Breast epithelium (tissue), 4 donors: ENCODE results near the gene SNAPIN. TPM values are rescaled to one million over a fixed set of nuclear protein-coding genes. Genes with fewer than 3 reads are reported as not detected.

Experiments used
- DNase-seq, 2 donors: peaks; one replicate each; pipeline ENCODE4 v3.0.0-alpha.2; 2019; ENCODE audit warnings: low spot score in 2 of 2
- H3K27ac ChIP-seq, 2 donors: fragments of 200-600 bp; sonication (generic) in 1 of 2; one replicate each; pipeline ENCODE4 v1.5.1; 2016 to 2019; ENCODE audit warnings: mild to moderate bottlenecking in 1 of 2
- H3K27me3 ChIP-seq, 2 donors: fragments of 200-600 bp; sonication (generic) in 1 of 2; one replicate each; pipeline versions ENCODE4 v1.5.1 to v1.6.0; 2017 to 2019; ENCODE audit warnings: control low read depth in 1 of 2, mild to moderate bottlenecking in 1 of 2
- H3K36me3 ChIP-seq: fragments of 200-600 bp; one replicate; pipeline ENCODE4 v1.5.1; 2019
- H3K4me1 ChIP-seq, 2 donors: fragments of 200-600 bp; sonication (generic); one replicate each; pipeline ENCODE4 v1.5.1; 2016 to 2019; ENCODE audit warnings: control low read depth in 1 of 2
- H3K4me3 ChIP-seq, 3 donors: fragments of 200-600 bp; sonication (generic); 1 replicate in 2 of 3; 2 replicates in 1 of 3; pipeline ENCODE4 v1.5.1; 2016 to 2019; ENCODE audit warnings: mild to moderate bottlenecking in 3 of 3, moderate library complexity in 2 of 3
- H3K9me3 ChIP-seq, 2 donors: fragments of 200-600 bp; sonication (generic) in 1 of 2; one replicate each; pipeline ENCODE4 v1.5.1; 2016 to 2019; ENCODE audit warnings: control low read depth in 1 of 2
- POLR2A ChIP-seq: fragments of 450-650 bp; IDR thresholded peaks from one replicate; pipeline ENCODE4 v1.6.1; 2016; ENCODE audit warnings: antibody characterized with exemption, mild to moderate bottlenecking, moderate library complexity
- POLR2AphosphoS5 ChIP-seq, 3 donors: sonication (generic); formaldehyde crosslinking; IDR thresholded peaks; one replicate each; pipeline ENCODE4 v1.6.1; 2017; ENCODE audit warnings: antibody characterized with exemption in 3 of 3
- intact Hi-C: fragments of 100-400 bp; cut with DNase I; formaldehyde crosslinking; loops from one replicate; pipeline ENCODE4 v1.15.1; 2023; ENCODE audit warnings: low total_unique reads
- total RNA-seq, 3 donors: library from RNA; depleted of rRNA; stranded (reverse); fragments of >200 nt; gene quantifications; one replicate each; pipeline ENCODE4 v1.1.0, GENCODE V29; 2016
- TF ChIP-seq, protein P1 (sequence below), 3 donors: fragments of 450-650 bp; IDR thresholded peaks; one replicate each; pipeline ENCODE4 v1.5.1; 2016 to 2017; ENCODE audit warnings: antibody characterized with exemption in 3 of 3, mild to moderate bottlenecking in 3 of 3, moderate library complexity in 3 of 3

Gene SNAPIN
- total RNA-seq, 3 donors from 2014 or later = 43.3 to 70.7 (median 54.2) TPM

DNA sequence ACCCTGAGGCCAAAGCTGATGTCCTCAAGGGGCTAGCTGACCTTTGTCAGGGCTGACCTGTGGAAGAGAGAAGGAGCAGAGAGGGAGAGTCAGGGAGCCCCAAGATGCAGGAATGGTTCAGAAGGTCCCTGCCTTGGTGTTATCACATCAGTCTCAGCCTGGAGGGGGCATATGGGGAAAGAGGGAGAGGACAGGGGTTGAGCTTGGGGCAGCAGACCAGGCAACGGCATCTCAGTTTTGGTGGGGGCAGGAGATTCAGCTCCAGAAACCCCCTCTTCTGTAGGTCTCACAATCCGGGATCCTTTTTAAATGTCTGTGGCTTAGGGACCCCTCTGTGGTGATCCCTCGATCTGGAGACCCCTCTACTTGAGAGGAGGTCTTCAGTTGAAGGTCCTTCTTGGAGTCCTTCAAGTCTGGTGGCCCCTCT, 32.0 kb upstream of the SNAPIN start:
- Histone ChIP-seq H3K9me3 (no peaks in the 10 kb centered on the region), H3K4me3 (peak overlapping the region; percentile 56 to 74 (median 61)), H3K4me1 (peaks cover 0 to 3% of the 10 kb centered on the region in 2 donors), H3K27ac (peak overlapping the region; percentile 96 to 97), H3K27me3 (no peaks in the 10 kb centered on the region), H3K36me3 (no peaks in the 10 kb centered on the region)
- DNase-seq = no peak
- intact Hi-C loops = loop anchor here (10.0 kb wide), 1 partner anchor 52 kb away; no protein-coding TSS in a partner anchor
- no peak for TF ChIP-seq POLR2AphosphoS5 (IDR thresholded peaks at IDR 0.05)
- TF ChIP-seq, protein P1, sequence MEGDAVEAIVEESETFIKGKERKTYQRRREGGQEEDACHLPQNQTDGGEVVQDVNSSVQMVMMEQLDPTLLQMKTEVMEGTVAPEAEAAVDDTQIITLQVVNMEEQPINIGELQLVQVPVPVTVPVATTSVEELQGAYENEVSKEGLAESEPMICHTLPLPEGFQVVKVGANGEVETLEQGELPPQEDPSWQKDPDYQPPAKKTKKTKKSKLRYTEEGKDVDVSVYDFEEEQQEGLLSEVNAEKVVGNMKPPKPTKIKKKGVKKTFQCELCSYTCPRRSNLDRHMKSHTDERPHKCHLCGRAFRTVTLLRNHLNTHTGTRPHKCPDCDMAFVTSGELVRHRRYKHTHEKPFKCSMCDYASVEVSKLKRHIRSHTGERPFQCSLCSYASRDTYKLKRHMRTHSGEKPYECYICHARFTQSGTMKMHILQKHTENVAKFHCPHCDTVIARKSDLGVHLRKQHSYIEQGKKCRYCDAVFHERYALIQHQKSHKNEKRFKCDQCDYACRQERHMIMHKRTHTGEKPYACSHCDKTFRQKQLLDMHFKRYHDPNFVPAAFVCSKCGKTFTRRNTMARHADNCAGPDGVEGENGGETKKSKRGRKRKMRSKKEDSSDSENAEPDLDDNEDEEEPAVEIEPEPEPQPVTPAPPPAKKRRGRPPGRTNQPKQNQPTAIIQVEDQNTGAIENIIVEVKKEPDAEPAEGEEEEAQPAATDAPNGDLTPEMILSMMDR (IDR thresholded peaks at IDR 0.05) = no peak
- TF ChIP-seq POLR2A = no peak

DNA sequence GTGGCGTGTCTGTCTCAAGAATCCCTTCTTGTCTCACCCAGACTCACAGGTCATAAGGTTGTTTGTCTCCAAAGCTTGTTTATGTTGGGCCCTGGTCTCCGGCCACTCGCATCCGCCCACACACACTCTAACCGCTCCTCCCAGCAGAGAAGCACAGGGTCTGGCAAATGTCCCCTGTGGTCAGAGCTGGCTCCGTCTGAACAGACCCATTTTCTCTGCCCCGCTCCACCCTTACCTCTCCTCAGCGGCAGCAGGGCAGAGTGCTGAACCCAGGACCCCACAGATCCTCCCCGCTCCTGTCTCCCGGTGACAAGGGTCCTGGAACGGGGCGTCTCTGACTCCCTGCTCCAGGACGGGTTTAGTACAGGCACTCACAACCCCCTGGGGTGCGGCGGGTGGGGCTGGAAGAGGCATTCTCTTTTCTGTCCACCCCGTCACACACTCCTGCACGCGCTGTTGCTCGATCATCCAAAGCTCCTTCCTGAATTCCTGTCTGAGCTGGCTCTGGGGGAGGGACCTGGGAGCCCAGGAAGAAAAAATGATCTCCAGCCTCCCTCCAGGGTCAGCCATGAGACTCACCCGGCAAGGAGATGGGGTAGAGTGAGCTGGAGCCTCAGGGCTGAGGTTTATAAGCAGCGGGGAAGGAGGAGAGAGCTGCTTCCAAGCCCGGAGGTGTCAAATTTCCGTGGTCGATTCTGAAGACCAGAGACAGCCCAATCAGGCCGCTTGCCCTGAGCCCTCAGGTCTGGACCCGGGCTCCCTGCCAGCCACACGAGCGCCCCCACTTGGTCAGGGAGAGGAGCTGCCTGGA, 31.4 kb upstream of the SNAPIN start, which contains the start of gene S100A13:
Gene S100A13 (minus strand): TSS at position 602 of the 811 bp plus-strand sequence. CDS start 1,033 bp downstream, outside the sequence.
- intact Hi-C loops = loop anchor here (10.0 kb wide), 1 partner anchor 52 kb away; no protein-coding TSS in a partner anchor
- Histone ChIP-seq H3K4me3 (peak within 1 kb of the TSS; percentile 56 to 74 (median 61)), H3K27me3 (no peaks in the 10 kb centered on the region), H3K36me3 (no peaks in the 10 kb centered on the region), H3K4me1 (peaks cover 0 to 3% of the 10 kb centered on the region in 2 donors), H3K27ac (peak within 1 kb of the TSS; percentile 96 to 97), H3K9me3 (no peaks in the 10 kb centered on the region)
- DNase-seq = peak; percentile 70 to 74
- TF ChIP-seq POLR2A = peak; percentile 65
- TF ChIP-seq POLR2AphosphoS5 (IDR thresholded peaks at IDR 0.05) = peak; percentile 75 to 93 (median 78)
- TF ChIP-seq, protein P1 (IDR thresholded peaks at IDR 0.05) = peak in 1 of 3 donors; percentile 51

DNA sequence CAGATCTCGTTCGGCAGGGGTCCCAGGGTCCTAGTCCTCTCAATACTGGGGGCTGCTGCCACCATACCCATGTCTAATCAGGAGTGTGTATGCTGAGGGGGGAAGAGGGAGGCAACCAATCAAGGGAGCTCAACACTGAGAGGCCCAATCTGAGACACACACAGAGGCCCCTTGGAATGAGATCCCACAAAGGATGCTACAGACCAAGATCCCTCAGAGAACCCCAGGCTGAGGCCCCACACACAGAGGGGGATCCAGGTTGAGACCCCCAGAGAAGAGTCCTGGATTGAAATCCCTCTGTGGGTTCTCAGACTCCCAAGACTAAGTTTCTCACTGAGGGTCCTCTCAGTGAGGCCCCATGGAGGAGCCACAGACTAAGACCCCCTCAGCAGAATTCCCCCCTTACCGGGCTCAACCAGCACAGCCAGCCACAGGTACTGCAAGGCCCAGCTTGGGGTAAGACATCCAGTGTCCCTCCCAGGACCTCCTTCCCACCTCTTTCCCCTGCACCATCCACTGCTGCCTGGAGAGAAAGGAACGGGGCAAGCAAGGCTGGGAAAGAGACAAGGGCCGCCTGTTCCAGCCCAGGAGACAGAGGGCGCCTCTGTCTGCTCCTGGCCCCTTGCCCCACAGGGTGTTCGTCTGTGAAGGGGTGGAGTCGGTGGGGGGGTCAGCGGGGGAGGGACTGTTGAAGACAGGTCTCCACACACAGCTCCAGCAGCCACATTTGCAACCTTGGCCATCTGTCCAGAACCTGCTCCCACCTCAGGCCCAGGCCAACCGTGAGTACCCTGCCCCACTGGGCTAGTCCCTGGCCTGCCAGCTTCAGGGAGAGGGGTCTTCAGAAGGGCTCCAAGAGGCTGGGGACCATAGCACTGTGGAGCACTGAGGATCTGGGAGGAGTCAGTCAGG, 30.5 kb upstream of the SNAPIN start, which contains the start of gene S100A1:
Gene S100A1 (plus strand): TSS at position 720 of the 912 bp plus-strand sequence. CDS start 2,088 bp downstream, outside the sequence.
- H3K27me3 ChIP-seq = no peaks in the 10 kb centered on the region
- peak within 1 kb of the TSS; percentile 96 to 97 for H3K27ac ChIP-seq
- H3K4me3 ChIP-seq = peak within 1 kb of the TSS; percentile 56 to 74 (median 61)
- H3K4me1 ChIP-seq = peaks cover 0 to 3% of the 10 kb centered on the region in 2 donors
- peak; percentile 68 to 73 for DNase-seq
- TF ChIP-seq POLR2A = no peak
- TF ChIP-seq, protein P1 (IDR thresholded peaks at IDR 0.05) = peak in 2 of 3 donors; percentile 12 to 43
- H3K9me3 ChIP-seq = no peaks in the 10 kb centered on the region
- intact Hi-C loops = loop anchor here (10.0 kb wide), 1 partner anchor 53 kb away; no protein-coding TSS in a partner anchor
- H3K36me3 ChIP-seq = no peaks in the 10 kb centered on the region

DNA sequence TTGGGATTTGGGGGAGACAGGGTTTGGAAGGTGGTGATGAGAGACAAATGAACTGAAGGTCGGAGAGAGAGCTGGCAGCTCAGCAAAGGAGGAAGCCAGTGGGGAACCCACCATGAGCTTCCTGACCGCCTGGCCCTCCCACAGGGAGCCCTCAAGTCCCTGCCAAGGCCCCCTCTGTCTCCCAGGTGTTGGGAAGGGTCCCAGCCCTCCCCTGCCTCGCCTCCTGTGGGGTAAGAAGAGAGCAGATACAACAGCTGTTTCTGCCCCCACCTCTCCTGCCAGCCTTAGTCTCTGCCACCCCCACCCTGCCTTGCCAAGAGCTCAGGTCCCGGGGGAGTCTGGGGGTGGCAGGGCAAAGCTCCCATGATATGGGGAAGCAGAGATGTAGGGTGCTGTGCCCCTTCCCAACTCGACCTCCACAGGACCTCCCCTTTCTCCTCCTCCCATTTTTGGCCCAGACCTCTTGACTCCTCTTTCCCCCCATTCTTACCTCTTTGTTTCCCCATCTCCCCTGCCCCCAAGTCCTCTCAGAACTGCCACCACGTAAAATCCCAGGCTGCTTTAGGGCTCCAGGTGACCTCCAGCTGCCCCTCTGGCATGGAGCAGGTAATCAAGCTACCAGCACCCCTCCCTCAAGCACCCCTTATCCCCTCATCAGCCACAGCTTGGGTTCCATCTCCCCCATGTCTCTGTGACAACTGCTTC, 29.7 kb upstream of the SNAPIN start:
- intact Hi-C loops = loop anchor here (10.0 kb wide), 1 partner anchor 54 kb away; no protein-coding TSS in a partner anchor
- DNase-seq = no peak
- H3K27ac ChIP-seq = peak overlapping the region; percentile 96 to 97
- H3K4me3 ChIP-seq = peak overlapping the region in 2 of 3 donors; percentile 35 to 74
- H3K9me3 ChIP-seq = no peaks in the 10 kb centered on the region
- H3K27me3 ChIP-seq = no peaks in the 10 kb centered on the region
- TF ChIP-seq, protein P1 (IDR thresholded peaks at IDR 0.05) = no peak
- no peak for TF ChIP-seq POLR2A
- no peak for TF ChIP-seq POLR2AphosphoS5 (IDR thresholded peaks at IDR 0.05)
- no peaks in the 10 kb centered on the region for H3K36me3 ChIP-seq
- H3K4me1 ChIP-seq = peaks cover 0 to 3% of the 10 kb centered on the region in 2 donors
